HTR-8/SVneo (cell line): ENCODE measurements around the gene KCNN3.

Experiments used
- DNase-seq: peaks from one replicate; pipeline ENCODE4 v3.0.0; 2011; ENCODE audit warnings: low spot score, mixed read lengths; ENCODE audit not compliant: insufficient read length
- FAIRE-seq: peaks from 2 replicates; lab custom pipeline; 2011; peaks lifted over from hg19 to GRCh38; lab: Jason Lieb, UNC

KCNN3 gene

DNA sequence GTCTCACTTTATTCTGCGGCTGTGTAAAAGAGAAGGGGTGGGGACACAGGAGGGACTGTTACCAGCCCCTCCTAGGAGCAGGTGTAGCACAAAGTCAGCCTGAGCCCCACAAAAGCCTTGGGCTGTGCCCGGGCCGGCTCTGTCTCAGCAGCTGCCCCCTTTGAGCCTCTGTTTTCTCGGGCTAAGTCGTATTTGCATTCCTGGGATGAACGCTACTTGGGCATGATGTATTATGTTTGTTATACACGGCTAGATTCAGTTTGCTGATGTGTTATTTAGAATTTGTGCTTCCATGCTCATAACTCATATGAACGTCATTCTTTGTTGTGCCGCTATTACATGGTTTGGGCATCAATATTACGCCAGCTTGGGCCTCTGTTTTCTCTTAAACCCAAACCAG, 47.8 kb downstream of the KCNN3 start:
- no peak for FAIRE-seq
- DNase-seq: no peak

DNA sequence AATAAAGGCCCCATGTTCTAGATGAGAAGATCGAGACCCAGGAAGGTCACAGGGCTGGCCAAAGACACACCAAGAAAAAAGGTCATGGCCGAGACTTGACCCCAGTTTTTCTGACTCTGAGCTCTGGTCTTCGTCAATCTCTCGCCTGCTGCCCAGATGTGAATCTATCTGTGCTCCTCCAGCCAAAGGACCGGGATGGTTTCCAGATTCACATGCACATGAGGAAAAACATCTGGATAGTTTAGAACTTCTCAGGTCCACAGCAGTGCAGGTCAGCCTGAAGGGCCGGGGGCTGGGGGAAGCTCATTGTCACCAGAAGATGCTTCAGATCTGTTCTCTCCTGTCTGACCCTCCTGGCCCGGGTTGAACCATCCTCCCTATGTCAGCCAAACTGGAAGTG, 49.0 kb downstream of the KCNN3 start:
- no peak for FAIRE-seq

DNA sequence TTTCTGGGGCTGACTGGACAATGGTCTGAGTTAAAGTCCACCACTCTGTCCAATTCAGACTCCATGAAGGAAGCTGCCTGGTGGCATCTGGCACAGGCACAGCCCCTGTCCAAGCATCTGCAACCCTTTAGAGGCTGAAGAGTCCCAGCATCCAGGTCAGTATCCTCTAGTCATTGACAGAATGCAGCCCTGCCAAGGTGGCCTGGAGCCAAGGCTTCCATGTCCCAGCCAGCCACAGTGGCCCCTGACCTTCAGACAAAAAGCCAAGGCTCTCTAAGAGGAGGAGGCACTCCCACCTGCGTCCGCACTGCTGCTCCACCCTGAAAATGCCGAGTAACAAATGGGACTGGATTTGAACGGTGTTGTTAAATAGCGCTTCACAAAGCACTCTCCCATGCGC, 49.4 kb downstream of the KCNN3 start:
- no peak for FAIRE-seq

More for the DNA sequence above, 49.0 kb downstream of the KCNN3 start:
- no peak for DNase-seq

DNA sequence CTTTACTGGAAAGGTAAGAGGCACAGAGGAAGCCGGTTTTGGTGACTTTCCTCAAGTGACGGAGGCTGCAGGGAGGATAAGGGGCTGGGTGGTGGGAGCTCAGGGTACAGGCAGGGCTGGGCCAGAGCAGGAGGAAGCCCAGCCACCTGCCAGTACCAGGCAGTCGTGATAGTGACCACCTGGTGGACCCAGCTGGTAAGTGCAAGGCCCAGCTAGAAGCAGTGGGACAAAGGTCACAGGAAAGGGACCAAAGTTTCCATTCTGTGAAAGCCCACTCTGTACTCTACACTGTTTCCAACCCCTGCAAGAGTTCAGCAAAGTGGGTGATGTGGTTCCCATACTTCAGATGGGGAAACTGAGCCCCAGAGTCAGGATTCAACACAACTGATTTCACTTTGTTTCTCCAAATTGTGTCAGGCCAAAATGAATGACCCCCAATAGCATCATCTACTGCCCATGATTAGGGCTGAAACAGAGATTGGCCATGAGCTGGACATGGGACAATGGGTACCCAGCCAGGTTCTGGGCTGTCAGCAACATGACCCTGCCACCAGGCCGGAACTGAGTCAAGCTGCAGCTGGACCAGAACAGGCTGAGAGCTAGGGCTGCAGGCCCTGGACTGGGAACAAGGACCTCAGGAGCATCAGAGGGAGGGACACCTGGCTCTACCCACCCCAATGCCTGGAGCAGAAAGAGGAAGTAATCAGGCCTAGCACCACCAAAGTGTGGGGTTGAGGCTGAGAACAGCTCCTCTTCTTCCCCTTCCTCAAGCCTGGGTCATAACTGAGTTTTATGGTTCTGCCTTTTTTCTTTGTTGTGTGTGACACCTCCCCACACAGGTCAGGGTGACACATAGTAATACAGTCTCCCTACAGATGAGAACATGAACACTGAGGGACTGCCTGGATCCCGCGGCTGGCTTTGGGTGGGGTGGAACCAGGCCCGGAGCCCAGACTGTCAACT, 50.2 kb downstream of the KCNN3 start:
- FAIRE-seq: no peak
- DNase-seq: no peak

More for the DNA sequence above, 49.4 kb downstream of the KCNN3 start:
- no peak for DNase-seq

DNA sequence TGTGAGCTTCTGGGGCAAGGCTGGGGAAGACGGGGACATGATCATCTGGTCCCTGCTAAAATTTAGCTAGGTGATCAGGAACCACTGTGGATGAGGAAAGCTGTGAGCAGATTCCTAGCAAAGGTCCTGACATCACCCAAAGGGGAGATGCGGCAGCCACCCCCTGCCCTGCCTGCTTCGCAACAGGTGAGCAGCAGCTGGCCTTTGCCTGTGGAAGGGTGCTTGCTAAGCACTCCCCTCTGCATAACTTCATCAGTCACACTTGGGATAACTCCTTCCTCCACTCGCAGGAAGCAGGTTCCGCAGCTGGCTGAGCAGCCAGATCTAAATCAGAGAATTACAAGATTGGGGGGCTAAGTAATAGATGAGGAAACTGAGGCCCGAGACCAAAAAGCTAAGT, 51.2 kb downstream of the KCNN3 start:
- no peak for FAIRE-seq
- DNase-seq: no peak

DNA sequence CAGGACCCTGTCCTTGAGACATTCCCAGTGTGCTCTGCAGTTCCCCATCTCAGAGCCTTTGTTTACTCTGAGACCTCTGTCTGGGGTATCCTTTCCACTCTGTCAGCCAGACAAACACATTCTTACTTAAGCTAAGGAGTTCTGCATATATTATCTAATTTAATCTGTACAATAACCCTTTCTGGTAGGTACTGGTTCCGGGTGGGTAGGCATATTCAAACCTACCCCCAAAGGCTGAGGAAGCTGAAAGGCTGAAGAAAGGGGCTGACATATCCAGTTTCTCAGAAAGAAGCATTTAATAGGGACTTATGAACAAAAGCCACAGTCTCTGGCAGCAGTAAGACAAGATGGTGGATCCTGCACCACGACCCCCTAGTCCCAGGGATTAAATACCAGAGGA, 53.1 kb downstream of the KCNN3 start:
- DNase-seq: no peak
- FAIRE-seq: no peak

DNA sequence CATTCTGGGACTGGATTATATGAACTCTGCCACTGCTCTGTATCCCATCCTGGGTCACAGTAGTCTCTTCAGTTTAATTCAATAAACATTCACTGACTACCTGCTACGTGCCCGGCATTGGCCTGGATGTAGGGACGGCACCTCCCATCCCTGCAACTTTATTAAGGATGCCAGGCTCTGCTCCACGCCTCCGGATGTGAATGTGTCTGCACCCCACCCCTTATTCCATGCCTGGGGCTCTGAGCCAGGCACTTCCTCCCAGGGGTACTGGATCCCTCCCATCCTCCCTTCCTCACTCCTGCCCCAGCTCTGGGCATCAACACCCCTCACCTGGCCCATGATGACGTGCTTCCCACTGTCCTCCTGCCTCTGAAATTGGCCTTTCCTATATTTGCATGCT, 53.7 kb downstream of the KCNN3 start:
- FAIRE-seq (no peak), DNase-seq (no peak)

DNA sequence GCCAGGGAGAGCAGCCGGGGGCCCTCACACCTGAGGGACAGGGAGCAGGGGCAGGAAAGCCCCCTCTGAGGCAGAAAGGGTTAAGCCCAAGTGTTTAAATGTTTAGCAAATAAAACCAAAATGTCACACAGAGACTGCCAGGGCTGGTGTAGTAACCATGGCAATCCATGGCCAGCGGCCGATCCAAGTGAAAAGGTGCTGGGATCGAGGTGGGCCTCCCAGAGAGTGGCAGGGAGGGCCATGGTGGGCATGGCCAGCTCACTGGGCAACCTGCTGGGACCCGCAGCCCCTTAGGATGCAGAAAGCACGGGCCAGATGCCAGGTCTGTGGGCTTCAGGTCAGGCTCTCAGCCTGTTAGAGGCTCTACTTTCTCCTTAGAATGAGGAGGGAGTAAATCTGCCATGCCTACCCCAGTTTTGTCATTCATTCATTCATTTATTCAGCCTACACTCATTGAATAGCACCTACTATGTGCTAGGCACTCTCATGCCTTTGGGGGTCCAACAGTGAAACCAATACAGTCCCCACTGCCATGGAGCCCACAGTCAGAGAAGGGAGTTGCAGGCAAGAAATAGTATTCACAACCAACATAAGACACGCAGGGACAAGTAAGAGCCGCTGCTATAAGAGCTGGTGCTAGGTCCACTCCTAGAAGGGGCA, 56.1 kb downstream of the KCNN3 start:
- FAIRE-seq (no peak), DNase-seq (no peak)

DNA sequence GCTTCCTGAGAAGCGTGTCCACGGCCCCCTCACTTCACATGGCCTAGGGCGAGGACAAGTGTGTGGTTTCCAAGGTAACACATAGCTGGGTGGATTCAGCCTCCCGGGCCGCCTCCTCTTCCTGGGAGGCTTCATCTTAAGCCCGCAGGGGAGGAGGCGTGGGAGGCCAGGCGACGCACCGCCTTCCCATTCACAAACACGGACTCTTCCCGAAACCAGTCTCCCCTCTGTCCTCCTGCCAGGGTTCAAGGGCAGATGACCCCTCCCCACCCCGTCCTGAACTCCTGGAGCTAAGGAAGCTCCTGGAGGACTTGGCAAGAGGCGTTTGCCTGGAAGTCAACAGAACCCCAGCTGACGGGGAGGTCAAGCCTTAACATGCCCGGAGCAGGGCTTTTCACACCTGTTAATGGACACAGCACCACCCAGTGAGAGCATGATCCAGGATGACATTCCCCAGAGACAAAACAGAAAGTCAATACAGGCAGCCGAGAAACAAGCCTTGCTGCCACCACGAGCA, 56.7 kb downstream of the KCNN3 start:
- DNase-seq (no peak), FAIRE-seq (no peak)

DNA sequence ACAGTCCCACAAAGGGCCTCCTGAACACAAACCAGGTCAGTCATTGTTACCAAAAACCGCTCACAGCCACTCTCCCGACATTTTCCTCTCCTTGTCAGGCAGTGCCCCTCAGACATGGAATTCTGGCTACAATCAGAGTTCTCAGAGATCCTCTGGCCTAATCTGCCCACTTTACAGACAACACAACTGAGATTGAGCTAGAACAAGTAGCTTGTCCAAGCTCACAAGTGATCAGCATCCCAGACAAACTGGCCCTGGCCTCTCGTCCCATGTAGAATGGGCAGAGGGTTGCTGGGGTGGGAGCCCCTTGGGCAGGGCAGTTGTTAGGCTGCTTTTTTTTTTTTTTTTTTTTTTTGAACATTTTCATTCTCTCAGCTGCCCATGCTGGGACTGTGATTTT, 57.2 kb downstream of the KCNN3 start:
- no peak for FAIRE-seq
- DNase-seq: no peak

DNA sequence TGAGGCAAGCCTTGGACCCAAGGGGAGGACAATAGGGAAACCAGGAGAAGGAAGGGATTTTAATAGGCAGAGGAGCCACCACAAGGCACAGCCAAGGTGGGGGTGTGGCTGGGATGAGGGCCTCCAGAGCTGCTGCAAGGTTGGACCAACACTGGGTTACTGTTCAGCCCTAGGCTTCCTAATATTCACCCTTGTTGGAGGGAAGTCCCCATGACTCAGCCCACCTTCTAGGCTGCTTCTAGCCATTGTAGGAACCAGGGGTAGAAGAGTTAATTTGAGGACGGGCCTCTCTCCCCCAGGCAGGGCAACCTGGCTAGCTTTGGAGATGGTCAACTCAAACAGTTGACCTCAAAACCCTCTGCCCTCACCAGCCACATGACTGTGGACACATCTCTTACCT, 59.5 kb downstream of the KCNN3 start:
- DNase-seq (no peak), FAIRE-seq (no peak)

DNA sequence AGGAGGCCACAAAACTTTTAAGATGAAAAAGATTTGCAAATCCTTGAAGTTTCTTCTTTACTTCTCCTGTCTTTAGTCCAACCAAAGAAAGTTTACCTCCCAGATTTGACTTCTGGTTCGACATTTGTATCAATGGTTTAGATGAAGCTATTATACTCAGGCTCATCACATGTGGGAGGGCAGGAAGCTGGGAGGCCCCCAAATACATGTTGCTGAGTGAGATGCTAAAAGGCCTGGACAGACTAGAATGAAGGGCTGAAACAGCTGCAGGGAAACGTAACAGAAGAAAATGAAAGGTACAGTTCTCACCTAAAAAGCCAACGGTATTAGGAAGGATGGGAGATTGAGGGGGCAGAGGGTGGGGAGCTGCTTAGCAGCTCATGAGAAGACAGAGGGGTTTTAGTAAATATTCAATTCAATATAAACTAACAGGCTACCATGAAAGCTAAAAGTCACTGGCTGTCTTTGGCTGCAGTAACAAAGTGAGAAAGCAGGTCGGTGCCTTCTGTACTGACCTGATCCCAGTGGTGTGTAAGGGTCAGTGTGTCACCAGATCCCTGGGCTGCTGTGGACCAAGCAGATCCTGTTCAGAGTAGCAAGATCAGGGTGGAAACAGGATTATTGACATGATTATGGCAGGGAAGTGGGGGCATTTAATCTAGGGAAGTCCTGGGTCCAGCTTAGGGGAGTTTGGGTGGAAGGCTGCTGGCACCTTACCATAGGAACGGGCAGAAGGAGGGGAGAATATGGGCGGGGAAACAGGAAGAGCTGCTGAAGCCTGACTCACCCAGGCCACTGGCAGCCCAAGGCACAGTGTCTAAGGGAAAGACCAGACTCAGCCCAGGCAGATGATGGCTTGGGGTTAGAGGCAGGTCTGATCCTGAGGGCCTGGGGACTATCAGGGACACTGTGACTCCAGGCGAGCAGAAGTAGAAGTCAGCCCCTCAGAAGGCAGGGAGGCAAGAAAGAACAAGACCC, 60.4 kb downstream of the KCNN3 start:
- no peak for FAIRE-seq
- peak; percentile 46 for DNase-seq

DNA sequence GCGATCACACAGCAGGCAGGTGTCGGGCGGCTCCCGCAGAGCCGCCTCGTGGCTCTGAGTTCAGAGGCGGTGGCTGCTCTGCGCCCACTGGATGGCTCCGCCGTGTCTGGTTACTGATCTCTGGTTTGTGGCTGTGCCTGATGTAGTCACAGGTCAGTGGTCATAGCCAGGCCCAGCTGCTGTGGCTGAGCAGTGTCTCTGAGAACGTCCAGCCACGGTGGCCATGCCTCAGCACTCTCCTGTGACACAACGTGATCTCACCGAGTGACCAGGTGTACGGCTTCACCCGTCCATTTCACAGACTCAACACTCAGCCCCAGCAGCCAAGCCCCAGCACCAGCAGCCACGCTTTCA, 61.2 kb downstream of the KCNN3 start:
- DNase-seq: no peak

DNA sequence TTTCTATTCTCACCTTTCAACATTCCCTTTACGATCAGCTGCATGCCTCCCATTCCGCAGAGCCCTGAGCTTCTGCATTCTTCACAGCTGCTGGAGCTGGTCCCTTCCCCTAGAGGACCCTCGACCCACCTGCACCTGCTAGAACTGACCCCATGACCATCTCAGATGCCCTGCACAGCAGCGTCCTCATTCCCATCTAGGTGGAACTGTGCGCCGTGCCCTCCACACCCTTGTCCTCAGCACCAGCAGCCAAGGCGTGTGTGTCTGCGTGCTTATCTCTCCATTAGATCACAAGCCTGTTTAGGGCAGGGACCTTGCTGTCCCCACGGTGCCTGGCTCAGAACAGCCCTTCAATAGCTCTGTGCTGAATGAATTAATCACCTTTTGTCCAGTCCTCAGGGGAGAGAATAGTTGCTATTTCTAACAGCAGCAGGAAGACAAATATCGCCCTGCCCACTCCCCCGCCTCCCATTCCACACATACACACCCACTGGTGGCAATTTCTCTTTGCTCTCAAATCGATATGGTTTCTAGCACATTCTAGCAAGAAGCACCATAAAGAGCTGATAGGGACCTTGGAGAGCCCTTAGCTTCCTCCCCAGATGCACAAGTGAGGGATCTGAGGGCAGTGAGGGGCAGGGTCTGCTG, 61.7 kb downstream of the KCNN3 start:
- FAIRE-seq (no peak), DNase-seq (no peak)

More for the DNA sequence above, 61.2 kb downstream of the KCNN3 start:
- no peak for FAIRE-seq

DNA sequence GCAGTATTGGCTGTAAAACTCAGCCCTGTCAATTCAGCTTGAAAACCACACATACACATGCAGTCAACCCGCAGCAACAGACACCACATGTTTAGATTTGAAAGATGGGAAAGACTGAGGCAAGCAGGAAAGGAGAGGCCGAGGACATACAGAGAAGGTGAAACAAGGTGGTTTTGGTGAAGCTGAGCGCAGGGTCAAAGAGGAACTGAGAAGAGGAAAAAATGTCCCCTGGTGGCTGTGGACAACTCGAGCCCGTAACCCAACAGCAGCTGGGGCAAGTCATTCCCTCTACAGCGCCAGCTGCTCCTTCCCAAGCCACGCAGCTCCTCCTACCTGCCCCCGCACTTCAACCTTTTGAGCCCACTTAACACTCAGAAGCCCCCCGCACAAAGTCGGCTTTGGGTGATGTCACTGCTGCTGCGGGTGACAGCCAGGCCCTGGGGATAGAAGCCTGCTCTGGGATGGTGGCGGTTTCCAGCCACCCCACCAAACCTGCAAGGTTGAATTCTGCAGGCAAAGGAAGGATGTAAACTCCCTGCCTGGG, 63.0 kb downstream of the KCNN3 start:
- no peak for DNase-seq
- FAIRE-seq: no peak

DNA sequence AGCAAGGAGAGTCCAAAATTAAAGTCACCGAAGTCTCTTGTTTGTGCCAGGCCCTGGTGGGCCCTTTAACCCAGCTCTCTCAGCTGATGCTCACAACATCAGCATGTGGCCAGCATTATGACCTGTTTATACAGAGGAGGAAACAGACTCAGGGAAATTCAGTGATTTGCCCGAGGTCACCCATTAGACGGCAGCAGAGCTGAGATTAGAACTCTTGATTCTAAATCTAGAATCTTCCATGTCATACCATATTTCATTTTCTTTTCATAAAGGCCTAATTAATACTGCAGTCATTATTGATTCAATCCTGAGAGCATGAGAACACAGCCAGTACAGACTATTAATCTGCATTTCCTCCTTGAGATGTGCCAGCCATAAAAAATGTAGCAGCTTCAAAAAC, 63.7 kb downstream of the KCNN3 start:
- no peak for FAIRE-seq
- no peak for DNase-seq

DNA sequence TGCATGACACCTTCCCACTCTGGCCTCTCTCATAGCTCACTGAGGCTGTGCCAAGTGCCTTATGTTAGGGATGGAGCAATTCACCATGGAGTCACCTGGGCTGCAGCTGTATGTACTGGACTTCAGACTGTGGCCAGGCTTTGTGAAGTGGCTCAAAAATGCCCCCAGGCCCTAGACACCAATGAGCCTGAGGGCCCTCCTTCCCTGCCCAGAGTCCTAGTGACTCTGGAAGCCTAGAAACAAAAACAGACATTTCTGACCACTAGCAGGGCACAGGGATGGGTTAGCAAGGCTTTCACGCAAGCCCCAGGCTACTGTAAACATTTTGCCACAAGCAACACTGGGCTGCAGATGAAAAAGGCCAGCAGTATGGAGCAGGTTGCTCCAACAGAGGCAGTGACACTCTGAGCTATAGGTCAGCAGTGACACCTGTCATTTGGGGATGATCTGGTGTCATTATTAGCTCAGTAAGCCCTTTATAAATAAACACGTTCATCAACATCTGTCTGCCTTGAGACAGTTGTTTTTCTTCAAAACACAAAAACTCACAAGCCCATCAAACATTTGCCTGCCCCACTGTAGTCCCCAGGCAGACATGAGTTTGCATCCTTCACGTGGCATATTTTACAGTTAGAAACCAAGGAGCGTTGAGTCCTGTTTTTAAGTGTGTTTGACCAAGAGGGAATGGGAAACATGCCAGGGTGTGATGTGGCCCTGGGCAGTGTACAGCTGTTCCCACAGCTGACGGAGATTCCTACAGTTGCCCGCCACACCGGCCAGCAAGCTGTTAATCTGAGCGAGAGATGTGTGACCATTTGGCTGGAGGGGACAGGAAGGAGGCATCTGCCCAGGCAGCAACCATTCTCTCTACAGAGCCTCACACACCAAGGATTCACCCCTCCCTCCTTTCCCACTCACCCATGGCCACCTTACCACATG, 66.8 kb downstream of the KCNN3 start:
- DNase-seq (no peak), FAIRE-seq (no peak)

DNA sequence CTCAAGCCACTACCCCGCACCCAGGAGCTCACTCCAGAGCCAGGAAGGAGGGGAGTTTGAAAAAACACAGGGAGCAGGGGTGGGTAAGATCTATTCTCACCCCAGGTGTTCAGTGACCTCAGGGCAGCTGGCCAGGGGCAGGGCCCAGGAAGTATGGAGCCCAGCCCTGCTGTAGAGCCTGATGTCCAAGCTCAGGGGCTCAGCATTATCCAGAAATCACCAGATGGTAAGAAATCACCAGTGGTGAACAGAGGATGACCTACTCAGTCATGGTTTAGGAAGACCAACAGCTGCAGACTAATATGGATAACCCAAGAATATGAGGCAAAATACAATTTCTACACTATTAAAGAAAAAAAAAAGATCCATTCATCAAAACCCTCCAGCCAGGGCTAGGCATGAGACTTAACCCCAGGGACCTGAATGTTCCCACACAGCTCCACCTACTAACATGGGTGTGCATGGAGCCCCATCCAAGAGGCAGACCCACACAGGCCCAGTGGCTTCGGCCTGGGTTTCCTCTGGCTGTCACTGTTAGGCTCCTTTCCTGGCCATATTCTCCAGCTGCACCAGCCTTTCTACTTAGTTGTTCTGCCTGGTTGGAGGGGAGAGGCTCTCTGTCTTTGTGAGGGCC, 67.6 kb downstream of the KCNN3 start:
- FAIRE-seq: no peak

More for the DNA sequence above, 67.6 kb downstream of the KCNN3 start:
- no peak for DNase-seq
